Activated naive CD4-positive, alpha-beta T cell treated with anti-CD3 and anti-CD28 coated beads, Interleukin-2, amount 50 U/mL, for 24 hours (primary cell): ENCODE data around the gene HNRNPC.
"Not testable (repeated sequence)": the region's sequence is repeated elsewhere in the genome, so short reads cannot be mapped to it uniquely, and the experiment has no call there.

Source experiments
- H3K27ac Mint-ChIP-seq: one replicate; pipeline ENCODE4 v1.8.0; 2021; ENCODE audit warnings: mild to moderate bottlenecking, mixed read lengths
- H3K27me3 Mint-ChIP-seq: one replicate; pipeline ENCODE4 v1.8.0; 2021; ENCODE audit warnings: mixed read lengths
- H3K36me3 Mint-ChIP-seq: one replicate; pipeline ENCODE4 v1.8.0; 2021; ENCODE audit warnings: mixed read lengths
- H3K4me1 Mint-ChIP-seq: one replicate; pipeline ENCODE4 v1.8.0; 2021; ENCODE audit warnings: mixed read lengths
- H3K4me3 Mint-ChIP-seq: one replicate; pipeline ENCODE4 v1.8.0; 2021; ENCODE audit warnings: mild to moderate bottlenecking, mixed read lengths
- H3K9me3 Mint-ChIP-seq: one replicate; pipeline ENCODE4 v1.8.0; 2021; ENCODE audit warnings: mixed read lengths

The HNRNPC gene

GRCh38 chr14:21269252-21270046 is at the start of gene HNRNPC:
TSS of gene HNRNPC (minus strand) at chr14:21269442. CDS start at chr14:21234193, 35,249 bp downstream.
- Mint-ChIP-seq H3K9me3 (no peaks in the 10 kb centered on the region), H3K4me1 (peaks cover 22% of the 10 kb centered on the region), H3K36me3 (peaks cover 35% of the 10 kb centered on the region), H3K4me3 (peak within 1 kb of the TSS; percentile 99), H3K27ac (peak within 1 kb of the TSS; percentile 100), H3K27me3 (no peaks in the 10 kb centered on the region)

GRCh38 chr14:21317398-21317797 is 48.2 kb upstream of the HNRNPC start:
- Mint-ChIP-seq H3K4me3 (no peak overlapping the region), H3K27me3 (no peaks in the 10 kb centered on the region), H3K9me3 (no peaks in the 10 kb centered on the region), H3K36me3 (no peaks in the 10 kb centered on the region), H3K27ac (no peak overlapping the region), H3K4me1 (peaks cover 10% of the 10 kb centered on the region)

GRCh38 chr14:21313512-21313911 is 44.3 kb upstream of the HNRNPC start:
- Mint-ChIP-seq H3K4me3 (no peak overlapping the region), H3K27me3 (no peaks in the 10 kb centered on the region), H3K36me3 (no peaks in the 10 kb centered on the region), H3K9me3 (no peaks in the 10 kb centered on the region), H3K4me1 (peaks cover 11% of the 10 kb centered on the region), H3K27ac (no peak overlapping the region)

GRCh38 chr14:21311614-21312013 is 42.4 kb upstream of the HNRNPC start:
- no peaks in the 10 kb centered on the region for H3K9me3 Mint-ChIP-seq
- no peaks in the 10 kb centered on the region for H3K27me3 Mint-ChIP-seq
- H3K4me1 Mint-ChIP-seq = peaks cover 25% of the 10 kb centered on the region
- H3K4me3 Mint-ChIP-seq = no peak overlapping the region
- H3K36me3 Mint-ChIP-seq = no peaks in the 10 kb centered on the region
- no peak overlapping the region for H3K27ac Mint-ChIP-seq

GRCh38 chr14:21309956-21310355 is 40.7 kb upstream of the HNRNPC start:
- no peak overlapping the region for H3K27ac Mint-ChIP-seq
- H3K4me1 Mint-ChIP-seq = peaks cover 25% of the 10 kb centered on the region
- no peaks in the 10 kb centered on the region for H3K27me3 Mint-ChIP-seq
- no peak overlapping the region for H3K4me3 Mint-ChIP-seq
- no peaks in the 10 kb centered on the region for H3K36me3 Mint-ChIP-seq
- no peaks in the 10 kb centered on the region for H3K9me3 Mint-ChIP-seq

GRCh38 chr14:21309238-21309636 is 40.0 kb upstream of the HNRNPC start:
- Mint-ChIP-seq H3K4me3 (peak overlapping the region; percentile 87), H3K36me3 (no peaks in the 10 kb centered on the region), H3K4me1 (peaks cover 25% of the 10 kb centered on the region), H3K9me3 (no peaks in the 10 kb centered on the region), H3K27ac (peak overlapping the region; percentile 92), H3K27me3 (no peaks in the 10 kb centered on the region)

GRCh38 chr14:21308479-21309237 is 39.4 kb upstream of the HNRNPC start:
- H3K27me3 Mint-ChIP-seq = no peaks in the 10 kb centered on the region
- H3K4me1 Mint-ChIP-seq = peaks cover 25% of the 10 kb centered on the region
- H3K27ac Mint-ChIP-seq = peak overlapping the region; percentile 92
- H3K9me3 Mint-ChIP-seq = no peaks in the 10 kb centered on the region
- no peaks in the 10 kb centered on the region for H3K36me3 Mint-ChIP-seq
- H3K4me3 Mint-ChIP-seq = peak overlapping the region; percentile 87

- H3K27me3 Mint-ChIP-seq = no peaks in the 10 kb centered on the region
- peak overlapping the region; percentile 92 for H3K27ac Mint-ChIP-seq
- H3K9me3 Mint-ChIP-seq = no peaks in the 10 kb centered on the region
- no peaks in the 10 kb centered on the region for H3K36me3 Mint-ChIP-seq
- peak overlapping the region; percentile 87 for H3K4me3 Mint-ChIP-seq
- H3K4me1 Mint-ChIP-seq = peaks cover 25% of the 10 kb centered on the region
These were observed 38.9 kb upstream of the HNRNPC start for GRCh38 chr14:21308132-21308478.

GRCh38 chr14:21307637-21308036 is 38.4 kb upstream of the HNRNPC start:
- H3K36me3 Mint-ChIP-seq = no peaks in the 10 kb centered on the region
- no peaks in the 10 kb centered on the region for H3K9me3 Mint-ChIP-seq
- H3K4me1 Mint-ChIP-seq = peaks cover 25% of the 10 kb centered on the region
- no peaks in the 10 kb centered on the region for H3K27me3 Mint-ChIP-seq
- peak overlapping the region; percentile 92 for H3K27ac Mint-ChIP-seq
- H3K4me3 Mint-ChIP-seq = peak overlapping the region; percentile 87

- H3K36me3 Mint-ChIP-seq, H3K27ac Mint-ChIP-seq, H3K9me3 Mint-ChIP-seq, H3K27me3 Mint-ChIP-seq, H3K4me3 Mint-ChIP-seq: not testable (repeated sequence)
- peaks cover 11% of the 10 kb centered on the region for H3K4me1 Mint-ChIP-seq
These were observed 33.5 kb upstream of the HNRNPC start for GRCh38 chr14:21302836-21303140.

GRCh38 chr14:21302013-21302835 is 33.0 kb upstream of the HNRNPC start:
- no peaks in the 10 kb centered on the region for H3K36me3 Mint-ChIP-seq
- no peak overlapping the region for H3K4me3 Mint-ChIP-seq

GRCh38 chr14:21300892-21301291 is 31.6 kb upstream of the HNRNPC start:
- H3K36me3 Mint-ChIP-seq = no peaks in the 10 kb centered on the region
- no peaks in the 10 kb centered on the region for H3K9me3 Mint-ChIP-seq
- H3K4me1 Mint-ChIP-seq = peaks cover 4% of the 10 kb centered on the region
- H3K27ac Mint-ChIP-seq = no peak overlapping the region
- peak overlapping the region; percentile 19 for H3K4me3 Mint-ChIP-seq
- peaks cover 4% of the 10 kb centered on the region for H3K27me3 Mint-ChIP-seq

More at GRCh38 chr14:21302013-21302835, 33.0 kb upstream of the HNRNPC start:
- H3K27me3 Mint-ChIP-seq = peaks cover 4% of the 10 kb centered on the region
- H3K27ac Mint-ChIP-seq = no peak overlapping the region
- H3K4me1 Mint-ChIP-seq = peaks cover 5% of the 10 kb centered on the region
- no peaks in the 10 kb centered on the region for H3K9me3 Mint-ChIP-seq

- Mint-ChIP-seq H3K4me3 (no peak overlapping the region), H3K4me1 (peaks cover 4% of the 10 kb centered on the region), H3K36me3 (no peaks in the 10 kb centered on the region), H3K9me3 (no peaks in the 10 kb centered on the region), H3K27me3 (peaks cover 4% of the 10 kb centered on the region), H3K27ac (no peak overlapping the region)
These were observed 30.4 kb upstream of the HNRNPC start for GRCh38 chr14:21299562-21300130.

- Mint-ChIP-seq H3K9me3 (no peaks in the 10 kb centered on the region), H3K36me3 (no peaks in the 10 kb centered on the region), H3K4me3 (no peak overlapping the region), H3K27ac (no peak overlapping the region), H3K27me3 (peaks cover 4% of the 10 kb centered on the region), H3K4me1 (peaks cover 4% of the 10 kb centered on the region)
These were observed 29.1 kb upstream of the HNRNPC start for GRCh38 chr14:21298358-21298757.

- not testable (repeated sequence) for H3K4me3 Mint-ChIP-seq, H3K36me3 Mint-ChIP-seq, H3K27ac Mint-ChIP-seq, H3K27me3 Mint-ChIP-seq, H3K9me3 Mint-ChIP-seq, H3K4me1 Mint-ChIP-seq
These were observed 24.8 kb upstream of the HNRNPC start for GRCh38 chr14:21294026-21294425.
